Trophoblast cell (in vitro differentiated cells and primary cell): Measurements from ENCODE around the gene DLX2.

Experiments used
- DNase-seq, 2 donors: peaks; one replicate each; pipeline ENCODE4 v3.0.0-alpha.2; 2016
- H2AFZ ChIP-seq: 2 replicates; pipeline ENCODE4 v1.6.1; 2013; ENCODE audit warnings: low read length, moderate library complexity, mild to moderate bottlenecking; ENCODE audit not compliant: insufficient read depth, poor library complexity
- H2AK5ac ChIP-seq: 2 replicates; pipeline ENCODE4 v1.6.1; 2013; ENCODE audit warnings: mild to moderate bottlenecking, low read length
- H2BK120ac ChIP-seq: 2 replicates; pipeline ENCODE4 v1.6.1; 2013; ENCODE audit warnings: low read length, mild to moderate bottlenecking, moderate library complexity; ENCODE audit not compliant: insufficient read depth, poor library complexity
- H2BK12ac ChIP-seq: 2 replicates; pipeline ENCODE4 v1.6.1; 2013; ENCODE audit warnings: mild to moderate bottlenecking, low read length, moderate library complexity
- H2BK5ac ChIP-seq: 2 replicates; pipeline ENCODE4 v1.6.1; 2013; ENCODE audit warnings: low read length, low read depth, moderate library complexity, mild to moderate bottlenecking; ENCODE audit not compliant: poor library complexity
- H3K14ac ChIP-seq: 2 replicates; pipeline ENCODE4 v1.6.1; 2013; ENCODE audit warnings: mild to moderate bottlenecking, low read length
- H3K18ac ChIP-seq: 2 replicates; pipeline ENCODE4 v1.6.1; 2013; ENCODE audit warnings: mild to moderate bottlenecking, low read length
- H3K23ac ChIP-seq: 2 replicates; pipeline ENCODE4 v1.6.1; 2013; ENCODE audit warnings: low read length
- H3K27ac ChIP-seq: 2 replicates; pipeline ENCODE4 v1.5.1; 2013; ENCODE audit warnings: low read depth, mild to moderate bottlenecking, inconsistent platforms, low read length, moderate library complexity
- H3K27me3 ChIP-seq: 2 replicates; pipeline ENCODE4 v1.6.1; 2013; ENCODE audit warnings: inconsistent platforms, mild to moderate bottlenecking, low read length, moderate library complexity; ENCODE audit not compliant: insufficient read depth
- H3K36me3 ChIP-seq, 2 experiments: 1 replicate in 1 of 2; 2 replicates in 1 of 2; pipeline ENCODE4 v1.6.1; 2013; ENCODE audit warnings: low read length in 2 of 2, mild to moderate bottlenecking in 2 of 2, moderate library complexity in 1 of 2; ENCODE audit not compliant: insufficient read depth in 2 of 2, control insufficient read depth in 1 of 2
- H3K4ac ChIP-seq: 2 replicates; pipeline ENCODE4 v1.6.1; 2013; ENCODE audit warnings: low read depth, mild to moderate bottlenecking, low read length, moderate library complexity
- H3K4me1 ChIP-seq, 2 experiments: 1 replicate in 1 of 2; 2 replicates in 1 of 2; pipeline ENCODE4 v1.6.1; 2013; ENCODE audit warnings: low read length in 2 of 2, mild to moderate bottlenecking in 2 of 2, moderate library complexity in 1 of 2; ENCODE audit not compliant: insufficient read depth in 2 of 2, control insufficient read depth in 1 of 2
- H3K4me2 ChIP-seq: 2 replicates; pipeline ENCODE4 v1.6.1; 2013; ENCODE audit warnings: inconsistent platforms, mild to moderate bottlenecking, low read length, moderate library complexity
- H3K4me3 ChIP-seq: 2 replicates; pipeline ENCODE4 v1.5.1; 2013; ENCODE audit warnings: mild to moderate bottlenecking, low read depth, low read length, inconsistent platforms
- H3K79me1 ChIP-seq: one replicate; pipeline ENCODE4 v1.6.1; 2013; ENCODE audit warnings: low read length
- H3K79me2 ChIP-seq: 2 replicates; pipeline ENCODE4 v1.6.1; 2013; ENCODE audit warnings: low read length, mild to moderate bottlenecking; ENCODE audit not compliant: control insufficient read depth, insufficient read depth, poor library complexity
- H3K9ac ChIP-seq: 2 replicates; pipeline ENCODE4 v1.6.1; 2013; ENCODE audit warnings: mild to moderate bottlenecking, low read length
- H3K9me3 ChIP-seq: 2 replicates; pipeline ENCODE4 v1.6.1; 2013; ENCODE audit warnings: low read depth, mild to moderate bottlenecking, control low read depth, inconsistent platforms, low read length; ENCODE audit not compliant: insufficient read depth
- H4K12ac ChIP-seq: 2 replicates; pipeline ENCODE4 v1.6.1; 2013; ENCODE audit warnings: low read depth, mild to moderate bottlenecking, low read length, moderate library complexity
- H4K8ac ChIP-seq: 2 replicates; pipeline ENCODE4 v1.6.1; 2013; ENCODE audit warnings: low read depth, mild to moderate bottlenecking, low read length, moderate library complexity
- H4K91ac ChIP-seq: one replicate; pipeline ENCODE4 v1.6.1; 2013; ENCODE audit warnings: low read depth, mild to moderate bottlenecking, low read length, moderate library complexity
- WGBS: extraction: QIAGEN DNeasy Blood & Tissue Kit; methylation state at CpG from one replicate; pipeline ENCODE4 v1.1.7; 2013; ENCODE audit warnings: missing lambda C conversion rate; ENCODE audit not compliant: insufficient read length, insufficient coverage; ENCODE audit errors: extremely low coverage; 5-methylcytosine and 5-hydroxymethylcytosine counted together

The DLX2 gene

GRCh38 chr2:172092716-172093415 is 9.8 kb downstream of the DLX2 start:
- Histone ChIP-seq H4K8ac (no peak overlapping the region), H4K91ac (peak overlapping the region; percentile 48)
- WGBS, result no CpG with 5 or more reads among the region's 19 CpGs

GRCh38 chr2:172091761-172092566 is 10.7 kb downstream of the DLX2 start:
- Histone ChIP-seq H3K4me2 (no peak overlapping the region), H3K4ac (no peak overlapping the region), H3K14ac (no peak overlapping the region), H3K4me1 (peaks cover 25 to 31% of the 10 kb centered on the region in 2 experiments), H4K8ac (no peak overlapping the region), H3K18ac (no peak overlapping the region), H2AK5ac (no peak overlapping the region), H3K36me3 (peaks cover 0 to 8% of the 10 kb centered on the region in 2 experiments), H2BK12ac (no peak overlapping the region), H3K9me3 (no peaks in the 10 kb centered on the region), H4K91ac (no peak overlapping the region), H3K79me2 (peaks cover 17% of the 10 kb centered on the region), H2AFZ (no peak overlapping the region), H2BK120ac (no peak overlapping the region), H4K12ac (no peak overlapping the region), H3K9ac (no peak overlapping the region), H2BK5ac (no peak overlapping the region), H3K79me1 (peaks cover 51% of the 10 kb centered on the region), H3K4me3 (no peak overlapping the region), H3K27me3 (peaks cover 15% of the 10 kb centered on the region), H3K23ac (no peak overlapping the region), H3K27ac (no peak overlapping the region)
- no CpG with 5 or more reads among the region's 11 CpGs for WGBS
- DNase-seq, result no peak

More at GRCh38 chr2:172092716-172093415, 9.8 kb downstream of the DLX2 start:
- Histone ChIP-seq H3K18ac (no peak overlapping the region), H3K79me1 (peaks cover 51% of the 10 kb centered on the region), H2BK5ac (no peak overlapping the region), H4K12ac (no peak overlapping the region), H3K79me2 (peaks cover 17% of the 10 kb centered on the region), H3K4me3 (no peak overlapping the region), H3K36me3 (peaks cover 0 to 8% of the 10 kb centered on the region in 2 experiments), H3K23ac (no peak overlapping the region), H3K4me1 (peaks cover 25 to 34% of the 10 kb centered on the region in 2 experiments), H3K9me3 (no peaks in the 10 kb centered on the region), H3K27me3 (peaks cover 6% of the 10 kb centered on the region), H2BK12ac (peak overlapping the region; percentile 61), H3K9ac (no peak overlapping the region), H3K14ac (no peak overlapping the region), H3K4ac (no peak overlapping the region), H2AK5ac (no peak overlapping the region), H3K4me2 (peak overlapping the region; percentile 51), H3K27ac (no peak overlapping the region), H2AFZ (peak overlapping the region; percentile 12), H2BK120ac (no peak overlapping the region)
- DNase-seq, result no peak

GRCh38 chr2:172091000-172091641 is 11.6 kb downstream of the DLX2 start:
- Histone ChIP-seq H4K8ac (no peak overlapping the region), H4K91ac (peak overlapping the region; percentile 75), H3K4me3 (no peak overlapping the region), H3K27ac (no peak overlapping the region), H3K79me1 (peaks cover 50% of the 10 kb centered on the region), H3K27me3 (peaks cover 15% of the 10 kb centered on the region), H3K79me2 (peaks cover 16% of the 10 kb centered on the region), H3K4ac (no peak overlapping the region), H3K36me3 (peaks cover 0 to 8% of the 10 kb centered on the region in 2 experiments), H3K14ac (peak overlapping the region; percentile 36), H4K12ac (peak overlapping the region; percentile 48), H3K4me2 (no peak overlapping the region), H2BK5ac (no peak overlapping the region), H3K9me3 (no peaks in the 10 kb centered on the region), H2AK5ac (peak overlapping the region; percentile 69), H3K9ac (no peak overlapping the region), H3K18ac (no peak overlapping the region), H2AFZ (no peak overlapping the region), H3K23ac (no peak overlapping the region), H2BK12ac (peak overlapping the region; percentile 56), H3K4me1 (peaks cover 24 to 30% of the 10 kb centered on the region in 2 experiments), H2BK120ac (peak overlapping the region; percentile 63)
- DNase-seq, result no peak
- WGBS, result no CpG with 5 or more reads among the region's 13 CpGs
